HEK293 (cell line): ENCODE results near the gene SHC4.

Source experiments
- CTCF ChIA-PET: fragments of 350-600 bp; formaldehyde crosslinking; extraction: SDS; loops from one replicate; lab custom pipeline; 2021; ENCODE audit warnings: antibody characterized with exemption; lab: Yijun Ruan, JAX
- POLR2A ChIA-PET: fragments of 300-600 bp; formaldehyde crosslinking; extraction: SDS; loops from one replicate; lab custom pipeline; 2020; ENCODE audit warnings: antibody characterized with exemption, inconsistent platforms; lab: Yijun Ruan, JAX
- H3K27ac ChIP-seq: fragments of 200-500 bp; sonication (Bioruptor generic); 2 replicates; pipeline ENCODE4 v1.5.1; 2014; ENCODE audit warnings: low read depth, low read length, control low read depth, inconsistent platforms; ENCODE audit errors: extremely low read depth
- H3K36me3 ChIP-seq, 2 experiments: fragments of 200-500 bp in 1 of 2; sonication (Bioruptor generic) in 1 of 2; 1 replicate in 1 of 2; 2 replicates in 1 of 2; pipeline ENCODE4 v1.5.1; 2014 to 2017; ENCODE audit warnings: inconsistent platforms in 2 of 2, low read length in 2 of 2; ENCODE audit not compliant: control insufficient read depth in 2 of 2, insufficient read depth in 1 of 2
- H3K4me1 ChIP-seq: fragments of 200-500 bp; sonication (Bioruptor generic); 2 replicates; pipeline ENCODE4 v1.5.1; 2014; ENCODE audit warnings: mild to moderate bottlenecking, low read length, inconsistent platforms; ENCODE audit not compliant: control insufficient read depth, insufficient read depth
- H3K4me3 ChIP-seq: 2 replicates; pipeline ENCODE4 v1.5.1; 2011; ENCODE audit warnings: low read depth, mild to moderate bottlenecking, control low read depth, low read length, moderate library complexity
- H3K9me3 ChIP-seq: fragments of 200-500 bp; sonication (Bioruptor generic); 2 replicates; pipeline ENCODE4 v1.5.1; 2014; ENCODE audit warnings: low read depth, low read length, inconsistent platforms; ENCODE audit not compliant: control insufficient read depth, insufficient read depth
- BCL11B ChIP-seq: fragments of 450-650 bp; formaldehyde crosslinking; IDR thresholded peaks from 2 replicates; pipeline ENCODE4 v1.5.1; 2016; ENCODE audit warnings: low read depth, missing biosample characterization, missing genetic modification characterization
- FEZF1 ChIP-seq: fragments of 450-650 bp; formaldehyde crosslinking; IDR thresholded peaks from 2 replicates; pipeline ENCODE4 v1.5.1; 2016; ENCODE audit warnings: missing biosample characterization, missing genetic modification characterization
- GLIS1 ChIP-seq: fragments of 450-650 bp; formaldehyde crosslinking; IDR thresholded peaks from 2 replicates; pipeline ENCODE4 v1.5.1; 2016; ENCODE audit warnings: missing biosample characterization, missing genetic modification characterization
- GLIS2 ChIP-seq: fragments of 450-650 bp; formaldehyde crosslinking; IDR thresholded peaks from 2 replicates; pipeline ENCODE4 v1.5.1; 2016; ENCODE audit warnings: missing biosample characterization, missing genetic modification characterization
- KLF1 ChIP-seq: fragments of 450-650 bp; formaldehyde crosslinking; IDR thresholded peaks from 2 replicates; pipeline ENCODE4 v1.5.1; 2016; ENCODE audit warnings: missing biosample characterization, missing genetic modification characterization
- KLF16 ChIP-seq: fragments of 450-650 bp; formaldehyde crosslinking; IDR thresholded peaks from 2 replicates; pipeline ENCODE4 v1.5.1; 2017; ENCODE audit warnings: missing biosample characterization, missing genetic modification characterization
- MZF1 ChIP-seq: fragments of 450-650 bp; formaldehyde crosslinking; IDR thresholded peaks from 2 replicates; pipeline ENCODE4 v1.5.1; 2017; ENCODE audit warnings: missing biosample characterization, missing genetic modification characterization, borderline replicate concordance
- PRDM1 ChIP-seq: fragments of 450-650 bp; formaldehyde crosslinking; IDR thresholded peaks from 2 replicates; pipeline ENCODE4; 2016; ENCODE audit warnings: missing biosample characterization, missing genetic modification characterization
- SP2 ChIP-seq: fragments of 450-650 bp; formaldehyde crosslinking; IDR thresholded peaks from 2 replicates; pipeline ENCODE4 v1.5.1; 2016; ENCODE audit warnings: missing biosample characterization, missing genetic modification characterization
- SP7 ChIP-seq: fragments of 450-650 bp; formaldehyde crosslinking; IDR thresholded peaks from 2 replicates; pipeline ENCODE4 v1.5.1; 2016; ENCODE audit warnings: missing biosample characterization, missing genetic modification characterization
- WT1 ChIP-seq: fragments of 450-650 bp; formaldehyde crosslinking; IDR thresholded peaks from 2 replicates; pipeline ENCODE4 v1.5.1; 2016; ENCODE audit warnings: missing biosample characterization, missing genetic modification characterization
- ZBTB10 ChIP-seq: fragments of 450-650 bp; formaldehyde crosslinking; IDR thresholded peaks from 2 replicates; pipeline ENCODE4 v1.5.1; 2016; ENCODE audit warnings: missing biosample characterization, missing genetic modification characterization
- ZBTB17 ChIP-seq: fragments of 450-650 bp; formaldehyde crosslinking; IDR thresholded peaks from 2 replicates; pipeline ENCODE4 v1.5.1; 2016; ENCODE audit warnings: missing biosample characterization, missing genetic modification characterization
- ZBTB20 ChIP-seq: fragments of 450-650 bp; formaldehyde crosslinking; IDR thresholded peaks from 2 replicates; pipeline ENCODE4 v1.5.1; 2016; ENCODE audit warnings: missing biosample characterization, missing genetic modification characterization
- ZBTB26 ChIP-seq: fragments of 450-650 bp; formaldehyde crosslinking; optimal IDR thresholded peaks from 2 replicates; pipeline ENCODE3; 2016; ENCODE audit warnings: missing biosample characterization, mild to moderate bottlenecking, missing genetic modification characterization
- ZBTB8A ChIP-seq: fragments of 450-650 bp; formaldehyde crosslinking; IDR thresholded peaks from 2 replicates; pipeline ENCODE4 v1.5.1; 2016; ENCODE audit warnings: missing biosample characterization, missing genetic modification characterization
- ZNF10 ChIP-seq: fragments of 450-650 bp; formaldehyde crosslinking; IDR thresholded peaks from 2 replicates; pipeline ENCODE4 v1.5.1; 2017; ENCODE audit warnings: missing biosample characterization, missing genetic modification characterization
- ZNF148 ChIP-seq: fragments of 450-650 bp; formaldehyde crosslinking; IDR thresholded peaks from 2 replicates; pipeline ENCODE4 v1.5.0; 2017; ENCODE audit warnings: missing biosample characterization, missing genetic modification characterization, borderline replicate concordance
- ZNF341 ChIP-seq: fragments of 450-650 bp; formaldehyde crosslinking; IDR thresholded peaks from 2 replicates; pipeline ENCODE4; 2016; ENCODE audit warnings: low read depth, missing biosample characterization, missing genetic modification characterization
- ZNF394 ChIP-seq: fragments of 450-650 bp; formaldehyde crosslinking; IDR thresholded peaks from 2 replicates; pipeline ENCODE4 v1.5.1; 2016; ENCODE audit warnings: missing biosample characterization, missing genetic modification characterization, mild to moderate bottlenecking, moderate library complexity, borderline replicate concordance
- ZNF558 ChIP-seq: fragments of 450-650 bp; formaldehyde crosslinking; IDR thresholded peaks from 2 replicates; pipeline ENCODE4 v1.5.1; 2016; ENCODE audit warnings: missing biosample characterization, missing genetic modification characterization
- ZNF629 ChIP-seq: fragments of 450-650 bp; formaldehyde crosslinking; IDR thresholded peaks from 2 replicates; pipeline ENCODE4 v1.5.1; 2017; ENCODE audit warnings: missing biosample characterization, missing genetic modification characterization
- ZNF830 ChIP-seq: fragments of 450-650 bp; IDR thresholded peaks from 2 replicates; pipeline ENCODE4 v1.5.0; 2018; ENCODE audit warnings: missing biosample characterization, missing genetic modification characterization, low read depth, mild to moderate bottlenecking, moderate library complexity
- ZSCAN30 ChIP-seq: fragments of 450-650 bp; IDR thresholded peaks from 2 replicates; pipeline ENCODE4 v1.5.1; 2018; ENCODE audit warnings: missing biosample characterization, mild to moderate bottlenecking, missing genetic modification characterization, moderate library complexity
- ZXDB ChIP-seq: fragments of 450-650 bp; formaldehyde crosslinking; IDR thresholded peaks from 2 replicates; pipeline ENCODE4 v1.5.1; 2016; ENCODE audit warnings: missing biosample characterization, missing genetic modification characterization
- TF ChIP-seq, protein P1 (sequence below): fragments of 450-650 bp; formaldehyde crosslinking; IDR thresholded peaks from 2 replicates; pipeline ENCODE4 v1.5.1; 2017; ENCODE audit warnings: missing biosample characterization, missing genetic modification characterization
- TF ChIP-seq, protein P2 (sequence below): fragments of 450-650 bp; formaldehyde crosslinking; IDR thresholded peaks from 2 replicates; pipeline ENCODE4 v1.5.1; 2016; ENCODE audit warnings: missing biosample characterization, missing genetic modification characterization

SHC4 gene

GRCh38 chr15:48810414-48811324 is 153.1 kb downstream of the SHC4 start, which contains the start of gene CEP152:
CEP152 (minus strand) TSS chr15:48811069; CDS start chr15:48805649, 5,420 bp downstream.
- POLR2A ChIA-PET: interaction anchor here (0.6 to 1.7 kb wide), 12 partner anchors 9 to 1691 kb away, joined by 3 to 13 read pairs (median 4); partner anchors contain the start of genes EID1 and GALK2
- Histone ChIP-seq H3K4me3 (peak within 1 kb of the TSS; percentile 79), H3K9me3 (no peaks in the 10 kb centered on the region), H3K4me1 (peaks cover 4% of the 10 kb centered on the region; the same call in 1 of the 2 replicates), H3K36me3 (no peaks in the 10 kb centered on the region), H3K27ac (peak within 1 kb of the TSS; percentile 37; the same call in 1 of the 2 replicates)
- CTCF ChIA-PET: interaction anchor here (0.5 to 1.2 kb wide), 3 partner anchors 9 to 154 kb away, joined by 3 to 6 read pairs (median 4); no protein-coding TSS in a partner anchor
- TF ChIP-seq KLF16 (tag by site-specific recombination) (peak; percentile 54), ZNF629 (tag by site-specific recombination) (peak; percentile 82), ZSCAN30 (tag by site-specific recombination) (0 out of 2 replicates have a peak, but pooled peaks have one; percentile 23), SP7 (tag by site-specific recombination) (no peak), FEZF1 (no peak), MZF1 (tag by site-specific recombination) (peak; percentile 87), ZBTB8A (tag by site-specific recombination) (peak; percentile 62), WT1 (tag by site-specific recombination) (peak; percentile 31; the same call in 1 of the 2 replicates), ZXDB (tag by site-specific recombination) (peak; percentile 36; the same call in 1 of the 2 replicates), KLF1 (tag by site-specific recombination) (0 out of 2 replicates have a peak, but pooled peaks have one; percentile 17), ZNF394 (0 out of 2 replicates have a peak, but pooled peaks have one; percentile 14), ZNF10 (tag by site-specific recombination) (no peak), ZBTB17 (tag by site-specific recombination) (peak; percentile 37), ZBTB26 (tag by site-specific recombination) (peak; percentile 22), ZNF830 (tag by site-specific recombination) (no peak), ZBTB10 (tag by site-specific recombination) (peak; percentile 70), PRDM1 (tag by site-specific recombination) (no peak), ZNF148 (tag by site-specific recombination) (no peak), GLIS2 (tag by site-specific recombination) (peak; percentile 77), BCL11B (tag by site-specific recombination) (0 out of 2 replicates have a peak, but pooled peaks have one; percentile 20), ZNF558 (tag by site-specific recombination) (no peak), ZNF341 (peak; percentile 52), ZBTB20 (tag by site-specific recombination) (peak; percentile 44; the same call in 1 of the 2 replicates), GLIS1 (tag by site-specific recombination) (peak; percentile 37; the same call in 1 of the 2 replicates), SP2 (tag by site-specific recombination) (peak; percentile 91)
- TF ChIP-seq, protein P1, sequence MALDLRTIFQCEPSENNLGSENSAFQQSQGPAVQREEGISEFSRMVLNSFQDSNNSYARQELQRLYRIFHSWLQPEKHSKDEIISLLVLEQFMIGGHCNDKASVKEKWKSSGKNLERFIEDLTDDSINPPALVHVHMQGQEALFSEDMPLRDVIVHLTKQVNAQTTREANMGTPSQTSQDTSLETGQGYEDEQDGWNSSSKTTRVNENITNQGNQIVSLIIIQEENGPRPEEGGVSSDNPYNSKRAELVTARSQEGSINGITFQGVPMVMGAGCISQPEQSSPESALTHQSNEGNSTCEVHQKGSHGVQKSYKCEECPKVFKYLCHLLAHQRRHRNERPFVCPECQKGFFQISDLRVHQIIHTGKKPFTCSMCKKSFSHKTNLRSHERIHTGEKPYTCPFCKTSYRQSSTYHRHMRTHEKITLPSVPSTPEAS (tag by site-specific recombination): no peak
- TF ChIP-seq, protein P2, sequence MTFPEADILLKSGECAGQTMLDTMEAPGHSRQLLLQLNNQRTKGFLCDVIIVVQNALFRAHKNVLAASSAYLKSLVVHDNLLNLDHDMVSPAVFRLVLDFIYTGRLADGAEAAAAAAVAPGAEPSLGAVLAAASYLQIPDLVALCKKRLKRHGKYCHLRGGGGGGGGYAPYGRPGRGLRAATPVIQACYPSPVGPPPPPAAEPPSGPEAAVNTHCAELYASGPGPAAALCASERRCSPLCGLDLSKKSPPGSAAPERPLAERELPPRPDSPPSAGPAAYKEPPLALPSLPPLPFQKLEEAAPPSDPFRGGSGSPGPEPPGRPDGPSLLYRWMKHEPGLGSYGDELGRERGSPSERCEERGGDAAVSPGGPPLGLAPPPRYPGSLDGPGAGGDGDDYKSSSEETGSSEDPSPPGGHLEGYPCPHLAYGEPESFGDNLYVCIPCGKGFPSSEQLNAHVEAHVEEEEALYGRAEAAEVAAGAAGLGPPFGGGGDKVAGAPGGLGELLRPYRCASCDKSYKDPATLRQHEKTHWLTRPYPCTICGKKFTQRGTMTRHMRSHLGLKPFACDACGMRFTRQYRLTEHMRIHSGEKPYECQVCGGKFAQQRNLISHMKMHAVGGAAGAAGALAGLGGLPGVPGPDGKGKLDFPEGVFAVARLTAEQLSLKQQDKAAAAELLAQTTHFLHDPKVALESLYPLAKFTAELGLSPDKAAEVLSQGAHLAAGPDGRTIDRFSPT (tag by site-specific recombination): peak; percentile 100
